ENCODE data around the gene SLC19A2. TPM values are rescaled to one million over a fixed set of nuclear protein-coding genes. Genes with fewer than 3 reads are reported as not detected.

SLC19A2 gene
- total RNA-seq, 1 donor = 10.5 TPM

- Histone ChIP-seq H2AFZ (ENCODE audit: low read length) (no peak overlapping the region), H3K27ac (ENCODE audit: low read depth, low read length) (no peak overlapping the region), H3K4me3 (ENCODE audit: insufficient read depth, low read length) (no peak overlapping the region), H3K9me3 (ENCODE audit: low read depth, low read length) (no peaks in the 10 kb centered on the region), H3K4me2 (ENCODE audit: insufficient read depth, low read length) (no peak overlapping the region), H4K20me1 (ENCODE audit: insufficient read depth, low read length) (no peaks in the 10 kb centered on the region), H3K79me2 (ENCODE audit: insufficient read depth, low read length) (no peaks in the 10 kb centered on the region), H3K4me1 (ENCODE audit: insufficient read depth, low read length) (peaks cover 4% of the 10 kb centered on the region), H3K36me3 (ENCODE audit: insufficient read depth, low read length) (no peaks in the 10 kb centered on the region), H3K27me3 (ENCODE audit: insufficient read depth, low read length) (no peaks in the 10 kb centered on the region)
- TF ChIP-seq CTCF (IDR thresholded peaks at IDR 0.05; ENCODE audit: extremely low read depth, low read depth, low read length) = no peak
- no peak for DNase-seq (ENCODE audit: insufficient read length, low spot score, missing footprints)
Measured at GRCh38 chr1:169457443-169457842, 28.3 kb downstream of the SLC19A2 start.

GRCh38 chr1:169456029-169456428 is 29.7 kb downstream of the SLC19A2 start:
- Histone ChIP-seq H3K9me3 (ENCODE audit: low read depth, low read length) (no peaks in the 10 kb centered on the region), H3K27ac (ENCODE audit: low read depth, low read length) (no peak overlapping the region)
- no peak for TF ChIP-seq CTCF (IDR thresholded peaks at IDR 0.05; ENCODE audit: extremely low read depth, low read depth, low read length)

GRCh38 chr1:169452921-169453320 is 32.8 kb downstream of the SLC19A2 start:
- H3K4me1 ChIP-seq (ENCODE audit: insufficient read depth, low read length) = no peaks in the 10 kb centered on the region
- H3K9me3 ChIP-seq (ENCODE audit: low read depth, low read length) = no peaks in the 10 kb centered on the region
- no peaks in the 10 kb centered on the region for H3K36me3 ChIP-seq (ENCODE audit: insufficient read depth, low read length)
- no peaks in the 10 kb centered on the region for H3K79me2 ChIP-seq (ENCODE audit: insufficient read depth, low read length)
- no peak overlapping the region for H3K4me3 ChIP-seq (ENCODE audit: insufficient read depth, low read length)
- no peaks in the 10 kb centered on the region for H4K20me1 ChIP-seq (ENCODE audit: insufficient read depth, low read length)
- no peak for TF ChIP-seq CTCF (IDR thresholded peaks at IDR 0.05; ENCODE audit: extremely low read depth, low read depth, low read length)
- no peak for DNase-seq (ENCODE audit: insufficient read length, low spot score, missing footprints)
- no peak overlapping the region for H3K27ac ChIP-seq (ENCODE audit: low read depth, low read length)
- H3K27me3 ChIP-seq (ENCODE audit: insufficient read depth, low read length) = no peaks in the 10 kb centered on the region
- H2AFZ ChIP-seq (ENCODE audit: low read length) = no peak overlapping the region
- no peak overlapping the region for H3K4me2 ChIP-seq (ENCODE audit: insufficient read depth, low read length)

More at GRCh38 chr1:169456029-169456428, 29.7 kb downstream of the SLC19A2 start:
- Histone ChIP-seq H4K20me1 (ENCODE audit: insufficient read depth, low read length) (no peaks in the 10 kb centered on the region), H3K4me2 (ENCODE audit: insufficient read depth, low read length) (no peak overlapping the region), H3K79me2 (ENCODE audit: insufficient read depth, low read length) (no peaks in the 10 kb centered on the region), H3K4me3 (ENCODE audit: insufficient read depth, low read length) (no peak overlapping the region), H3K36me3 (ENCODE audit: insufficient read depth, low read length) (no peaks in the 10 kb centered on the region), H3K4me1 (ENCODE audit: insufficient read depth, low read length) (peaks cover 4% of the 10 kb centered on the region), H3K27me3 (ENCODE audit: insufficient read depth, low read length) (no peaks in the 10 kb centered on the region), H2AFZ (ENCODE audit: low read length) (no peak overlapping the region)
- no peak for DNase-seq (ENCODE audit: insufficient read length, low spot score, missing footprints)

- no peak for DNase-seq (ENCODE audit: insufficient read length, low spot score, missing footprints)
- no peak overlapping the region for H3K27ac ChIP-seq (ENCODE audit: low read depth, low read length)
- H3K4me1 ChIP-seq (ENCODE audit: insufficient read depth, low read length) = no peaks in the 10 kb centered on the region
- TF ChIP-seq CTCF (IDR thresholded peaks at IDR 0.05; ENCODE audit: extremely low read depth, low read depth, low read length) = no peak
- no peak overlapping the region for H2AFZ ChIP-seq (ENCODE audit: low read length)
- no peaks in the 10 kb centered on the region for H3K36me3 ChIP-seq (ENCODE audit: insufficient read depth, low read length)
- no peak overlapping the region for H3K4me2 ChIP-seq (ENCODE audit: insufficient read depth, low read length)
- H3K79me2 ChIP-seq (ENCODE audit: insufficient read depth, low read length) = no peaks in the 10 kb centered on the region
- H3K4me3 ChIP-seq (ENCODE audit: insufficient read depth, low read length) = no peak overlapping the region
- no peaks in the 10 kb centered on the region for H4K20me1 ChIP-seq (ENCODE audit: insufficient read depth, low read length)
- no peaks in the 10 kb centered on the region for H3K27me3 ChIP-seq (ENCODE audit: insufficient read depth, low read length)
- H3K9me3 ChIP-seq (ENCODE audit: low read depth, low read length) = no peaks in the 10 kb centered on the region
Measured at GRCh38 chr1:169451218-169451824, 34.4 kb downstream of the SLC19A2 start.

Data from osteoblast (primary cell).